B cell (primary cell): ENCODE data around the gene APMAP. TPM values are rescaled to one million over a fixed set of nuclear protein-coding genes. Genes with fewer than 3 reads are reported as not detected.

Experiments used
- ATAC-seq: fragments of 200-7000 bp; cut with Tn5 transposase; one replicate; pipeline ENCODE4 v1.10.0; 2021; ENCODE audit warnings: low read depth, mild to moderate bottlenecking, moderate number of reproducible peaks, moderate library complexity
- CTCF ChIA-PET: fragments of 350-600 bp; sonication (Branson Sonifier 250); formaldehyde crosslinking; loops from one replicate; lab custom pipeline; 2021; ENCODE audit warnings: antibody characterized with exemption, inconsistent platforms; lab: Charles Lee
- POLR2A ChIA-PET: fragments of 350-600 bp; sonication (Branson Sonifier 250); formaldehyde crosslinking; loops from one replicate; lab custom pipeline; 2021; ENCODE audit warnings: antibody characterized with exemption; lab: Charles Lee
- DNase-seq: peaks from one replicate; pipeline ENCODE4 v3.0.0; 2013
- H2AFZ ChIP-seq: 2 replicates; pipeline ENCODE4 v1.6.1; 2012; ENCODE audit warnings: mild to moderate bottlenecking, low read depth, low read length; ENCODE audit not compliant: insufficient read depth, poor library complexity, severe bottlenecking
- H3K27ac ChIP-seq, 2 donors: 1 replicate in 1 of 2; 2 replicates in 1 of 2; pipeline ENCODE4 v1.5.1; 2012 to 2013; ENCODE audit warnings: low read length in 2 of 2, mild to moderate bottlenecking in 2 of 2, moderate library complexity in 1 of 2
- H3K27me3 ChIP-seq, 4 experiments: fragments of 200-600 bp in 1 of 4; sonication (generic) in 1 of 4; replicated peaks in 1 of 4; 1 replicate in 2 of 4; 2 replicates in 2 of 4; pipeline versions ENCODE4 v1.6.1 to v1.7.0; 2013 to 2016; ENCODE audit warnings: low read length in 3 of 4, mild to moderate bottlenecking in 2 of 4, mixed read lengths in 1 of 4, moderate library complexity in 1 of 4; ENCODE audit not compliant: insufficient read depth in 4 of 4, control insufficient read depth in 3 of 4; ENCODE audit errors: control extremely low read depth in 1 of 4
- H3K36me3 ChIP-seq, 2 experiments: replicated peaks in 1 of 2; 1 replicate in 1 of 2; 2 replicates in 1 of 2; pipeline versions ENCODE4 v1.6.1 to v1.7.1; 2013; ENCODE audit warnings: low read length in 1 of 2; ENCODE audit not compliant: insufficient read depth in 2 of 2, control insufficient read depth in 1 of 2; ENCODE audit errors: control extremely low read depth in 1 of 2, extremely low read depth in 1 of 2
- H3K4me1 ChIP-seq, 2 donors: fragments of 200-600 bp in 1 of 2; sonication (generic) in 1 of 2; 1 replicate in 1 of 2; 2 replicates in 1 of 2; pipeline versions ENCODE4 v1.5.1 to v1.6.1; 2013 to 2017; ENCODE audit warnings: low read length in 2 of 2; ENCODE audit not compliant: control insufficient read depth in 2 of 2, insufficient read depth in 2 of 2
- H3K4me2 ChIP-seq: replicated peaks from 2 replicates; pipeline ENCODE3; 2012; ENCODE audit warnings: mild to moderate bottlenecking, low read depth, low read length; ENCODE audit not compliant: poor library complexity, severe bottlenecking
- H3K4me3 ChIP-seq, 5 experiments: fragments of 200-600 bp in 1 of 5; sonication (generic) in 1 of 5; 1 replicate in 3 of 5; 2 replicates in 2 of 5; pipeline versions ENCODE4 v1.5.1 to v1.7.0; 2011 to 2016; ENCODE audit warnings: low read length in 4 of 5, mild to moderate bottlenecking in 4 of 5, low read depth in 2 of 5, control low read depth in 1 of 5, moderate library complexity in 1 of 5; ENCODE audit not compliant: insufficient read depth in 1 of 5; ENCODE audit errors: control extremely low read depth in 1 of 5, extremely low read depth in 1 of 5
- H3K79me2 ChIP-seq: fragments of 200-600 bp; sonication (generic); one replicate; pipeline ENCODE4 v1.6.0; 2016; ENCODE audit warnings: low read length; ENCODE audit not compliant: control insufficient read depth, insufficient read depth
- H3K9ac ChIP-seq: fragments of 200-600 bp; sonication (generic); 2 replicates; pipeline ENCODE4 v1.6.1; 2017; ENCODE audit warnings: mild to moderate bottlenecking, low read length, moderate library complexity
- H3K9me3 ChIP-seq, 3 donors: one replicate each; pipeline versions ENCODE4 v1.6.1 to v1.7.1; 2013; ENCODE audit warnings: low read length in 2 of 3; ENCODE audit not compliant: control insufficient read depth in 2 of 3, insufficient read depth in 1 of 3; ENCODE audit errors: control extremely low read depth in 1 of 3
- H4K20me1 ChIP-seq: 2 replicates; pipeline ENCODE4 v1.6.0; 2012; ENCODE audit warnings: mild to moderate bottlenecking, low read length; ENCODE audit not compliant: insufficient read depth, control insufficient read depth, poor library complexity, severe bottlenecking
- H3K27ac Mint-ChIP-seq: one replicate; pipeline ENCODE4 v1.8.0; 2021; ENCODE audit warnings: mixed read lengths
- H3K27me3 Mint-ChIP-seq: one replicate; pipeline ENCODE4 v1.8.0; 2021; ENCODE audit warnings: mixed read lengths
- H3K4me1 Mint-ChIP-seq: one replicate; pipeline ENCODE4 v1.8.0; 2021; ENCODE audit warnings: mixed read lengths
- H3K4me3 Mint-ChIP-seq: one replicate; pipeline ENCODE4 v1.8.0; 2021; ENCODE audit warnings: mixed read lengths
- H3K9me3 Mint-ChIP-seq: one replicate; pipeline ENCODE4 v1.8.0; 2022; ENCODE audit warnings: mixed read lengths; ENCODE audit not compliant: insufficient read depth
- CTCF ChIP-seq: fragments of 200-600 bp; IDR thresholded peaks from one replicate; pipeline ENCODE4 v1.8.0; 2022; ENCODE audit warnings: antibody characterized with exemption, mild to moderate bottlenecking
- EZH2 ChIP-seq: IDR thresholded peaks from 2 replicates; pipeline ENCODE4 v1.6.1; 2012; ENCODE audit warnings: borderline replicate concordance, low read depth, mild to moderate bottlenecking, moderate library complexity, low read length; ENCODE audit not compliant: insufficient read depth, poor library complexity, severe bottlenecking
- WGBS: methylation state at CpG from one replicate; pipeline ENCODE4 v1.1.5; 2013; ENCODE audit warnings: missing lambda C conversion rate; ENCODE audit not compliant: insufficient coverage; 5-methylcytosine and 5-hydroxymethylcytosine counted together
- intact Hi-C: fragments of 100-400 bp; cut with micrococcal nuclease; formaldehyde crosslinking; loops from one replicate; pipeline ENCODE4 v1.10.0; 2022
- polyA plus RNA-seq: library from polyadenylated mRNA; depleted of rRNA; stranded (reverse); fragments of >200 nt; gene quantifications from 2 replicates; pipeline ENCODE4 v1.2.3, GENCODE V29; 2012
- total RNA-seq, 2 donors: library from RNA; stranded (reverse); fragments of 120-200 nt in 1 of 2; gene quantifications; 1 replicate in 1 of 2; 2 replicates in 1 of 2; pipeline versions ENCODE4 v1.2.3 to v1.2.4, GENCODE V29; 2013 to 2022

APMAP gene
- total and polyA plus RNA-seq, 2 donors (not counting 1 experiment from before 2014, with no cell fraction given), result 9.1 to 28.0 TPM

DNA sequence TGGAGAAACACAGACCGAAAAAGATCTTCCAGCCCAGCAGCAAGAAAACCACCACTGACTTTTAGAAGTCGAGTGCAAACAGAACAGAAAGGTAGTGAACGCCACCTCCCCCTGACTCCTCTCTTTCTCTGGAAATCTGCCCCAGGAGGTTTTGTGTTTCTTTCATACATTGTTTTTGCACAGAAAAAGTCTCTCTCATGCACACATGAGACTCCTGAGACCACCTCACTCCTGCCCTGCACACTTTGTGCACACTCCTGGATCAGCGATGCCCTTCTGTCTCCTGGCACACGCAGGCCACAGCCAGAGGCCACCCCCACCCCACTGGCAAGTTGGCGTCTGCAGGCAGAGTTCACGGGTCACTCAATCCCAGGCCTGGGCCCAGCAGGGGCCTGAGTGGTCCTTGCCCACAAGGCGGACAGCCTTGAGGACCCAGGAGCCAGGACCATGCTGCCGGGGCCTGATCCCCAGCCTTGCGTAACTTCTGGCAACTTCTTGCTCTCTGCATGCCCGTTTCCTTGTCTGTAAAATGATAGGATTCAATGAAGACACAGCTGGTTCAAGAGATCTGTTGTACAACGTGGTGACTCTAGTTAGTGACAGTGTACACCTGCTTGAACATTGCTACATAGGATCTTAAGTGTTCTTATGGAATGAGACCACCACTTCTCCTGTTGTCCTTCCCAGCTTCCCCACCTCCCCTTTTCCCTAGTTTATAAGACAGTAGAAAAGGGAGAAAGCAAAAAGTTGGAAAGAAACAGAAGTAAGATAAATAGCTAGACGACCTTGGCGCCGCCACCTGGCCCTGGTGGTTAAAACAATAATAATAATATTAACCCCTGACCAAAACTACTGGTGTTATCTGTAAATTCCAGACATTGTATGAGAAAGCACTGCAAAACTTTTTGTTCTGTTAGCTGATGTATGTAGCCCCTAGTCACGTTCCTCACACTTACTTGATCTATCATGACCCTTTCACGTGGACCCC, 73.7 kb downstream of the APMAP start:
- Mint-ChIP-seq H3K27ac (no peak overlapping the region), H3K4me3 (no peak overlapping the region), H3K4me1 (no peaks in the 10 kb centered on the region), H3K27me3 (peaks cover 23% of the 10 kb centered on the region), H3K9me3 (no peaks in the 10 kb centered on the region)
- H3K36me3 ChIP-seq, result no peaks in the 10 kb centered on the region
- peaks cover 0 to 4% (median 0%) of the 10 kb centered on the region in 3 donors for H3K9me3 ChIP-seq
- CTCF ChIA-PET, result interaction anchor here (2.0 kb wide), 1 partner anchor 758 kb away, joined by 6 read pairs; no protein-coding TSS in a partner anchor
- POLR2A ChIA-PET, result no interaction called here
- peaks cover 0 to 11% (median 2%) of the 10 kb centered on the region in 4 experiments for H3K27me3 ChIP-seq
- ATAC-seq (no peak), DNase-seq (no peak)
- peaks cover 0 to 3% of the 10 kb centered on the region in 2 donors for H3K4me1 ChIP-seq
- H3K79me2 ChIP-seq, result no peaks in the 10 kb centered on the region
- 62% methylated on average over 11 of the region's 17 CpGs for WGBS
- no peak for TF ChIP-seq EZH2
- peak; percentile 26 for TF ChIP-seq CTCF
- intact Hi-C loops, result loop anchor here (5.0 kb wide), 1 partner anchor 757 kb away; no protein-coding TSS in a partner anchor
- H3K4me3 ChIP-seq, result no peak overlapping the region
- H4K20me1 ChIP-seq, result no peaks in the 10 kb centered on the region
- no peak overlapping the region for H2AFZ ChIP-seq
- H3K27ac ChIP-seq, result no peak overlapping the region
- H3K9ac ChIP-seq, result no peak overlapping the region
- H3K4me2 ChIP-seq, result no peak overlapping the region
